Smooth muscle cell (in vitro differentiated cells): ENCODE data around the gene CKAP2L. TPM values are rescaled to one million over a fixed set of nuclear protein-coding genes. Genes with fewer than 3 reads are reported as not detected.

Source experiments
- DNase-seq: peaks from one replicate; lab custom pipeline; 2025; ENCODE audit not compliant: unreplicated experiment; lab: John Stamatoyannopoulos, UW
- H2AFZ ChIP-seq: fragments of 200-600 bp; sonication (generic); 2 replicates; pipeline ENCODE4 v1.6.0; 2016; ENCODE audit warnings: antibody characterized with exemption, low read depth, mild to moderate bottlenecking
- H3F3A ChIP-seq: fragments of 200-600 bp; sonication (generic); 2 replicates; pipeline ENCODE4 v1.6.0; 2017; ENCODE audit warnings: antibody characterized with exemption, low read depth
- H3K27ac ChIP-seq: fragments of 200-600 bp; sonication (generic); 2 replicates; pipeline ENCODE4 v1.5.1; 2016; ENCODE audit warnings: low read depth, mild to moderate bottlenecking
- H3K27me3 ChIP-seq: fragments of 200-600 bp; sonication (generic); 2 replicates; pipeline ENCODE4 v1.6.1; 2016; ENCODE audit warnings: low read depth, mild to moderate bottlenecking
- H3K36me3 ChIP-seq: fragments of 200-600 bp; sonication (generic); 2 replicates; pipeline ENCODE4 v1.5.1; 2016; ENCODE audit warnings: low read depth
- H3K4me1 ChIP-seq: fragments of 200-600 bp; sonication (generic); 2 replicates; pipeline ENCODE4 v1.5.1; 2016; ENCODE audit warnings: low read depth
- H3K4me2 ChIP-seq: fragments of 200-600 bp; sonication (generic); 2 replicates; pipeline ENCODE4 v1.6.0; 2016; ENCODE audit warnings: mild to moderate bottlenecking
- H3K4me3 ChIP-seq: fragments of 200-600 bp; sonication (generic); 2 replicates; pipeline ENCODE4 v1.5.1; 2016; ENCODE audit warnings: mild to moderate bottlenecking
- H3K79me2 ChIP-seq: fragments of 200-600 bp; sonication (generic); 2 replicates; pipeline ENCODE4 v1.6.0; 2016; ENCODE audit warnings: low read depth, mild to moderate bottlenecking
- H3K9ac ChIP-seq: fragments of 200-600 bp; sonication (generic); 2 replicates; pipeline ENCODE4 v1.6.0; 2016; ENCODE audit warnings: low read depth
- H3K9me3 ChIP-seq: fragments of 200-600 bp; sonication (generic); replicated peaks from 2 replicates; pipeline ENCODE4 v1.5.1; 2016; ENCODE audit warnings: low read depth
- H4K20me1 ChIP-seq: fragments of 200-600 bp; sonication (generic); 2 replicates; pipeline ENCODE4 v1.6.0; 2016; ENCODE audit warnings: low read depth
- WGBS: methylation state at CpG from one replicate; pipeline ENCODE4 v1.1.7; 2016; ENCODE audit warnings: low lambda C conversion rate; 5-methylcytosine and 5-hydroxymethylcytosine counted together
- polyA plus RNA-seq: library from polyadenylated mRNA; unstranded; fragments of >200 nt; fragmentation: Nextera tagmentation; extraction: Ambion mirVana; gene quantifications from 2 replicates; pipeline ENCODE4 v1.2.1, GENCODE V29; 2016
- total RNA-seq: library from RNA; depleted of rRNA; stranded (reverse); fragments of >200 nt; gene quantifications from 2 replicates; pipeline ENCODE4 v1.2.3, GENCODE V29; 2014
- TF ChIP-seq, protein P1 (sequence below): fragments of 200-600 bp; sonication (generic); IDR thresholded peaks from 2 replicates; pipeline ENCODE4 v1.5.1; 2017; ENCODE audit warnings: borderline replicate concordance, mild to moderate bottlenecking, antibody characterized with exemption; ENCODE audit not compliant: insufficient read depth, poor library complexity, severe bottlenecking

The CKAP2L gene
- total and polyA plus RNA-seq, 2 experiments from 2014 or later, result 6.6 to 16.7 TPM

DNA sequence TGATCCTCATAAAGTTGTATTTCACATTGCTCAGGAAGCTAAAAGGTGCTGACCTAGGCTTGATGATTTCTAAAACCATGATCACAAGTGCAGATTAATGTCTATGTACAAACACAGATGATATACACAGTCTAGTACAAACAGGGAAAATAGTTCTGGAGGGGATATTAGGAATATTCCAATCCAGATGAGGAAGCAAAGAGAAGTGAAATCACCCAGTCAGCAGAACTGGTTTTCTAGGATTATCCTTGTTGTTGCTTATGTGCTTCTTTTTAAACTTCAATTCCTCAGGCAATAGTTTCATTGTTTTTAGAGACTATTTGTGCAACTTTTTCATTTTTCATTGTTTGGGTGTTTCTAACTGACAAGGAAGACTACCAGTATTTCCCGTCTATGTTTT, 15.2 kb upstream of the CKAP2L start:
- Histone ChIP-seq H3K36me3 (no peaks in the 10 kb centered on the region), H3K9me3 (no peaks in the 10 kb centered on the region), H3K79me2 (no peaks in the 10 kb centered on the region), H3F3A (no peaks in the 10 kb centered on the region), H4K20me1 (no peaks in the 10 kb centered on the region), H3K27me3 (no peaks in the 10 kb centered on the region), H3K27ac (no peak overlapping the region), H3K9ac (no peak overlapping the region), H3K4me2 (no peak overlapping the region), H3K4me1 (peaks cover 19% of the 10 kb centered on the region), H2AFZ (no peak overlapping the region), H3K4me3 (no peak overlapping the region)
- no peak for DNase-seq
- TF ChIP-seq, protein P1, sequence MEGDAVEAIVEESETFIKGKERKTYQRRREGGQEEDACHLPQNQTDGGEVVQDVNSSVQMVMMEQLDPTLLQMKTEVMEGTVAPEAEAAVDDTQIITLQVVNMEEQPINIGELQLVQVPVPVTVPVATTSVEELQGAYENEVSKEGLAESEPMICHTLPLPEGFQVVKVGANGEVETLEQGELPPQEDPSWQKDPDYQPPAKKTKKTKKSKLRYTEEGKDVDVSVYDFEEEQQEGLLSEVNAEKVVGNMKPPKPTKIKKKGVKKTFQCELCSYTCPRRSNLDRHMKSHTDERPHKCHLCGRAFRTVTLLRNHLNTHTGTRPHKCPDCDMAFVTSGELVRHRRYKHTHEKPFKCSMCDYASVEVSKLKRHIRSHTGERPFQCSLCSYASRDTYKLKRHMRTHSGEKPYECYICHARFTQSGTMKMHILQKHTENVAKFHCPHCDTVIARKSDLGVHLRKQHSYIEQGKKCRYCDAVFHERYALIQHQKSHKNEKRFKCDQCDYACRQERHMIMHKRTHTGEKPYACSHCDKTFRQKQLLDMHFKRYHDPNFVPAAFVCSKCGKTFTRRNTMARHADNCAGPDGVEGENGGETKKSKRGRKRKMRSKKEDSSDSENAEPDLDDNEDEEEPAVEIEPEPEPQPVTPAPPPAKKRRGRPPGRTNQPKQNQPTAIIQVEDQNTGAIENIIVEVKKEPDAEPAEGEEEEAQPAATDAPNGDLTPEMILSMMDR, result no peak
- WGBS, result 94% methylated on average over 1 of the region's 1 CpG

DNA sequence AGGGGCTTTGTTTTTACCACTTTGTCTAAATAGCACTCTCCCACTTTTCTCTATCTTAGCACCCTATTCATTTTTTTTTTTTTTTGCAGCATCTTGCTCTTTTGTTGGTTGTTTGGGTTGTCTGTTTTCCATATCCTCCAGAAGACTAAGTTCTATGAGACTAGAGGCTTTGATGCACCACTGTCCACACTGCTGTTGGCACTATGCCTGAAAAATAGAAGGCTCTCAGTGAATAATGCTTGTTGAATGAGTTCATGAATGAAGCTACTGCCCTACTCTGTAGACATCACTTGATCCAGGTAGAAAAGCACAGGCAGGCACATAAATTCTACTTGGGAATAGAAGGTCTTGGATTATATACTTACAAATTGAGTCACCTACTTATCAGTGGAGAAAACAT, 12.6 kb upstream of the CKAP2L start:
- Histone ChIP-seq H3K4me1 (peaks cover 6% of the 10 kb centered on the region), H3K4me3 (no peak overlapping the region), H3K79me2 (no peaks in the 10 kb centered on the region), H3K9me3 (no peaks in the 10 kb centered on the region), H3K27me3 (no peaks in the 10 kb centered on the region), H3K27ac (no peak overlapping the region), H3K36me3 (no peaks in the 10 kb centered on the region), H4K20me1 (no peaks in the 10 kb centered on the region), H2AFZ (no peak overlapping the region), H3F3A (no peaks in the 10 kb centered on the region), H3K4me2 (no peak overlapping the region), H3K9ac (no peak overlapping the region)
- TF ChIP-seq, protein P1, result no peak
- no peak for DNase-seq

DNA sequence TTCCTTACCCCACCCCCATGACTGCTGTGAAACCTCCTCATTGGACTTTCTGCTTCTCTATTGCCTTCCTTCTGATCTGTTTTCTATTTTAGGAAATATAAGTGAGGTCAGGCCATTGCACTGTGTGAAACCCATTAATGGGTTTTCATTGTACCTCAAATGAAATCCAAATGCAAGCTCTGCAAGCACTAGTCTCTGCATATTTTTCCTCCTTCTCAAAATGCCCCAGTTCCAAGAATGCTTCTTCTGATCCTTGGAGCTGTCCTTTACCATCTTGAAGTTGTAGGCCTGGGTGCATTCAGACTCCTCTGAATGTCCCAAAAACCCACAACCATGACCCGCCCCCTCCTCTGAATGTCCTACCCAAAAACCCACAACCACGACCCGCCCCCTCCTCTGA, 11.7 kb upstream of the CKAP2L start:
- no peaks in the 10 kb centered on the region for H3K27me3 ChIP-seq
- no peaks in the 10 kb centered on the region for H3K9me3 ChIP-seq
- TF ChIP-seq, protein P1, result no peak
- no peaks in the 10 kb centered on the region for H3K79me2 ChIP-seq
- H3K4me1 ChIP-seq, result peaks cover 6% of the 10 kb centered on the region
- no peaks in the 10 kb centered on the region for H3F3A ChIP-seq
- WGBS, result no CpG with 5 or more reads among the region's 3 CpGs
- H3K4me2 ChIP-seq, result no peak overlapping the region
- H3K36me3 ChIP-seq, result no peaks in the 10 kb centered on the region
- no peak overlapping the region for H3K9ac ChIP-seq
- DNase-seq, result no peak
- no peak overlapping the region for H2AFZ ChIP-seq
- no peak overlapping the region for H3K27ac ChIP-seq
- H4K20me1 ChIP-seq, result no peaks in the 10 kb centered on the region
- no peak overlapping the region for H3K4me3 ChIP-seq

DNA sequence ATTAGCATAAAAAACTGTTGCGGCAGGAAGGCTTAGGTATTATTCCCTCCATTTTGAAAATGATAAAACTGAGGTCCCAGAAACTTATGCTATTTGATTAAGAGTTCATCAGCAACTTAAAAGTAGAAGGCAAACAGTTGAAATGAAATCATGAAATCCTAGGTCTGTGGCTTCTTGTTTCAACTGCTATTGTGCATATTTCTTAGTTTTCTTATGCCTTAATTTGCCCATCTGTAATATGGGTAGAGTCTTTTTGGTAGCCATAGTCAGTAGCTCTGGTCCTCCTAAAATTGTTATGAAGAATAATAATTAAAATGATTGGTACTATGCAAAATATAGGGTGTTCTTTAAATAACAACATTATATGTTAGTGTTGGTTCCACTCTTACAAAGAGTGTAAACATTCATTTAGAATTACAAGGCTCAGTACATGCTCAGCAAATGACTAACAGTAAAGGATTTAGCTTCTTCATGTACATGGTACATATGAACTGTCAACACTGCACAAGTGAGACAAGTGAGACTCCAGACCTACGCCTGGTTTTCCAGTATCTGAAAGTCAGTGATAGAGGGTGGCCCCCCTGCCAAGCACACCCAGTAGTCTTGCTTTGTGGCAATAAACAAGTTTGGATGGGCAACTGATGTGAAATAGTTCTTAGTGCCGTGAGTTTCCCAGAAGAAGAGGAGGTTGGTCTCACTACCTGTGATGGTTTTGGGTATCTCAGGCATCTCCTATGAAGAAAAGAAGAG, 10.3 kb upstream of the CKAP2L start:
- DNase-seq, result no peak
- H3K27ac ChIP-seq, result peak overlapping the region; percentile 25
- TF ChIP-seq, protein P1, result no peak
- peaks cover 6% of the 10 kb centered on the region for H3K4me1 ChIP-seq
- H3K4me3 ChIP-seq, result no peak overlapping the region
- H2AFZ ChIP-seq, result no peak overlapping the region
- no peak overlapping the region for H3K9ac ChIP-seq
- no peak overlapping the region for H3K4me2 ChIP-seq
- H4K20me1 ChIP-seq, result no peaks in the 10 kb centered on the region
- H3K9me3 ChIP-seq, result no peaks in the 10 kb centered on the region
- WGBS, result 53% methylated on average over 3 of the region's 3 CpGs
- no peaks in the 10 kb centered on the region for H3K36me3 ChIP-seq
- H3F3A ChIP-seq, result no peaks in the 10 kb centered on the region
- no peaks in the 10 kb centered on the region for H3K79me2 ChIP-seq
- no peaks in the 10 kb centered on the region for H3K27me3 ChIP-seq
